Kasumi-1 (cell line): Measurements from ENCODE around the gene WFDC10B.
"Not testable (repeated sequence)": the region's sequence is repeated elsewhere in the genome, so short reads cannot be mapped to it uniquely, and the experiment has no call there.

ENCODE experiments used
- DNase-seq, 2 experiments: peaks; one replicate each; lab custom pipeline; 2025; lab: John Stamatoyannopoulos, UW

WFDC10B gene

DNA sequence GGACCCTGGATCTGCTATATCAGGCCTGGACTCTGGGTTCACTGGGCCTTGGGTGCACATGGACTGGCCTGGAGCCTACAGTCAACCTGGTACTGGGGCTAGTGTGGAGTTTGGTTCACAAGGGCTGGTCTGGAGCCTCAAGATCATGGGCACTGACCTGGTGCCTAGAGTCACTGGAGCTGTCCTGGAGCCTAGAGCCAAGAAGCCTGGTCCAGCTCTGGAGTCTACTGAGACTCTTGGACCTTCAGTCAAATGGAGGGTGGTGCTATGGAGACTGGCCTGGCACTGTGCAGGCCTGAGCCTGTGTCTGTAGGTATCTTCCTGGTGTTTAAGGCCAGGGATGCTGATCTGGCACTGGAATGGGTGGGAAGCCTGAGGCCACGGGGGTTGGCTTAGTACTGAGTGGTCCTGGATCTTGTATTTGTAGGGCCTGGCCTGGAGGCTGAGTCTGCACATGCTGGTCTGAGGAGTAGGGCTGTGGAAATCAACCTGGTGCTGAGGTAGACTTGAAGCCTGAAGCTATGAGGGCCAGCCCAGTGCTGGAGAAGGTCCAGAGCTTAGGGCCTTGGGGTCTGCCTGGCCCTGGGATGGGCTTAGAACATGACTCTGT lies 57.3 kb downstream of the WFDC10B start:
- no peak for DNase-seq

DNA sequence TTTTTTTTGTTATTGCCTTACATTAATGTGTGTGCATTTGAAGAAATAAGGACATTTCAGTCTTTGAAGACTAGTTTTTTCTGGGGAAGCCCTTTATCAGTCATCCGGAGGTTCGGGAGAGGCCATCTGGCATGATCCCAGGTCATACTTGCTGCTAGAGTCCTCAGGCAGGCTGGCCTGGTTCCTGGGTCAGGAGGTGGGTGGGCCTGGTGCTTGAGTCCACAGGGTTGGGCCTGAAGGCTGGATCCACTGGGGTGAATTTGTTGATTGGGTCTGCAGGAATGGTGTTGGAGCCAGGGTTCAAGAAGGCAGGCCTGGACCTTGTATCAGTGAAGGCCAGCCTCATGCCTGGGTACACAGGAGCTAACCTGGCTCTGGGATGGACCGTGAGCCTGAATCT lies 57.9 kb downstream of the WFDC10B start:
- no peak for DNase-seq

GRCh38 chr20:45645869-45646268 lies 59.0 kb downstream of the WFDC10B start:
- not testable (repeated sequence) for DNase-seq

DNA sequence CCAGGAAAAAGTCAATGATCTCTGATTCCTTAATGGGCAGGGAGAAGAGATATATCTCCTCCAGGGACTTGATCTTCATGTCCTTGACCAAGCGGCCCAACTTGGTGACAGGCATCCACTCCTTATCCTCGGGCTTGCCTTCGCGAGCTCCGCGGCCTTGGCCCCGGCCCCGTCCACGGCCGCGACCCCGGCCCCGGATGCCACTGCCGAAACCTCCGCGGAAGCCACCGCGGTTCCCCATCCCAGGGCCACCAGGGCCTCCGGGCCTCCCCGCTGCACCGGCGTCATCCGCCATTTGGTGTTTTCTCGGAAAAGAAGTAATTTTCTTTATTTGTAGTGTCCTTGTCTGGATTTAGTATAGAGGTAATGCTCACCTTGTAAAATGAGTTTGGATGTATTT lies 63.7 kb downstream of the WFDC10B start:
- DNase-seq = not testable (repeated sequence)

DNA sequence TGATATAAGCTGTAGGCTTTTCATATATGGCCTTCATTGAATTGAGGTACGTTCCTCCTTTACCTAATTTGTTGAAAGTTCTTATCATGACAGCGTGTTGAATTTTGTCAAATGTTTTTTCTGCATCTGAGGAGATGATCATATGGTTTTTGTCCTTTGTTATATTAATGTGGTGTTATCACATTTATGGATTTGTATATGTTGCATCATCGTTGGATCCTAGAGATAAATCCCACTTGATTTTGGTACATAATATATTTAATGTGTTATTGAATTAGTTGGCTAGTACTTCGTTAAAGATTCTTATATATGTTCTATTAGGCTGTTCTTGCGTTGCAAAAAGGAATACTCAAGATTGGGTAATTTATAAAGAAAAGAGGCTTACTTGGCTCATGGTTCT lies 65.1 kb downstream of the WFDC10B start:
- DNase-seq = no peak

GRCh38 chr20:45636513-45636912 lies 68.3 kb downstream of the WFDC10B start:
- no peak for DNase-seq
